Measurements from ENCODE around the gene HMGXB4. TPM values are rescaled to one million over a fixed set of nuclear protein-coding genes. Genes with fewer than 3 reads are reported as not detected.

Gene HMGXB4
- total and polyA plus RNA-seq, 2 experiments from 2014 or later: 34.7 to 64.9 TPM

- H3K4me1 Mint-ChIP-seq: peaks cover 3% of the 10 kb centered on the region; the same call in 1 of the 3 replicates
- H3K36me3 Mint-ChIP-seq (ENCODE audit: low read depth): peaks cover 30% of the 10 kb centered on the region
- Histone ChIP-seq H3K27me3 (ENCODE audit: insufficient read depth) (no peaks in the 10 kb centered on the region), H3K79me2 (replicated peaks; ENCODE audit: insufficient read depth) (no peaks in the 10 kb centered on the region), H3K36me3 (ENCODE audit: insufficient read depth) (peaks cover 49% of the 10 kb centered on the region), H3K4me3 (no peak overlapping the region), H2AFZ (no peak overlapping the region), H3F3A (replicated peaks; ENCODE audit: low read depth) (peaks cover 32% of the 10 kb centered on the region), H3K9me2 (ENCODE audit: insufficient read depth) (no peaks in the 10 kb centered on the region), H3K4me1 (ENCODE audit: insufficient read depth) (no peaks in the 10 kb centered on the region), H4K20me1 (replicated peaks; ENCODE audit: insufficient read depth) (peaks cover 7% of the 10 kb centered on the region; the same call in 1 of the 2 replicates), H3K27ac (ENCODE audit: low read depth) (no peak overlapping the region), H3K4me2 (no peak overlapping the region)
- H3K9me3 Mint-ChIP-seq: no peaks in the 10 kb centered on the region
- DNase-seq (ENCODE audit: low spot score): no peak
- TF ChIP-seq ZNF462 (CRISPR knock-in tag; IDR thresholded peaks at IDR 0.05) (no peak), ZNF331 (CRISPR knock-in tag; IDR thresholded peaks at IDR 0.05; ENCODE audit: low read depth) (no peak), EZH2 (IDR thresholded peaks at IDR 0.05; ENCODE audit: low read depth, unreplicated experiment) (no peak), STAT1 (IDR thresholded peaks at IDR 0.05; ENCODE audit: unreplicated experiment) (no peak), REST (IDR thresholded peaks at IDR 0.05; ENCODE audit: unreplicated experiment) (no peak), EZH2phosphoT487 (IDR thresholded peaks at IDR 0.05; ENCODE audit: unreplicated experiment) (no peak), JUNB (IDR thresholded peaks at IDR 0.05; ENCODE audit: unreplicated experiment) (no peak), CTCF (conservative IDR thresholded peaks at IDR 0.05; ENCODE audit: low read depth in 2 of 2) (no peak), ZNF114 (CRISPR knock-in tag; IDR thresholded peaks at IDR 0.05) (no peak), CREB1 (CRISPR knock-in tag; IDR thresholded peaks at IDR 0.05; ENCODE audit: low read depth) (no peak), NANOG (IDR thresholded peaks at IDR 0.05; ENCODE audit: borderline replicate concordance) (no peak), ETS1 (IDR thresholded peaks at IDR 0.05) (no peak), POLR2AphosphoS5 (IDR thresholded peaks at IDR 0.05; ENCODE audit: low read depth) (no peak)
- H3K27ac Mint-ChIP-seq: no peak overlapping the region
- peaks cover 4% of the 10 kb centered on the region for H3K27me3 Mint-ChIP-seq (ENCODE audit: insufficient read depth, low read depth, poor library complexity)
- ATAC-seq: no peak
- H3K4me3 Mint-ChIP-seq: no peak overlapping the region
Observed at GRCh38 chr22:35296051-35296450, 38.8 kb downstream of the HMGXB4 start.
